Epithelial cell of esophagus (primary cell): Measurements from ENCODE around the gene SDCCAG8.

Source experiments
- DNase-seq: peaks from one replicate; pipeline ENCODE4 v3.0.0; 2010; ENCODE audit warnings: low read depth
- H3K4me3 ChIP-seq: 2 replicates; pipeline ENCODE4 v1.5.1; 2011; ENCODE audit warnings: mild to moderate bottlenecking, low read length, control low read depth
- CTCF ChIP-seq: IDR thresholded peaks from 2 replicates; pipeline ENCODE4 v1.5.1; 2011; ENCODE audit warnings: low read depth, mild to moderate bottlenecking, low read length, control low read depth, inconsistent platforms; ENCODE audit not compliant: insufficient read depth; ENCODE audit errors: missing control alignments

Gene SDCCAG8

DNA sequence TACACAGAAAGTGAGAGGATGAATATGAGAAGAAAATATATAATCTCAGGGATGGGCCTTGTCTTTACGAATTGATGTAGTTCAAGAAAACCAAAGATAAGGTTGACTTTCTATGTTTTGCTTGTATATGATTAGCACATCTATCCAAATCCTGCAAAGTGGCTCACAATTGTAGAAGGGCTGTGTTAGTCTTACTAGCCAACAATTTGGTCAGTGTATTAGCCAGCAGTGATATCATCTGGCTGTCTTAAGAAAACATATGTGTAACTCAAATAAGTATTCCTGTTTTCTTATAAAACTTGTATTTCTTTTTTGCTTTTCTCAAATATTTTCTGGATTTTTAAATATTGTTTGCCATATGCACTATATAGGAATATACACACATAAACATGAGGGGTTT lies 5.5 kb downstream of the SDCCAG8 start:
- no peak for TF ChIP-seq CTCF
- DNase-seq: no peak
- no peak overlapping the region for H3K4me3 ChIP-seq

DNA sequence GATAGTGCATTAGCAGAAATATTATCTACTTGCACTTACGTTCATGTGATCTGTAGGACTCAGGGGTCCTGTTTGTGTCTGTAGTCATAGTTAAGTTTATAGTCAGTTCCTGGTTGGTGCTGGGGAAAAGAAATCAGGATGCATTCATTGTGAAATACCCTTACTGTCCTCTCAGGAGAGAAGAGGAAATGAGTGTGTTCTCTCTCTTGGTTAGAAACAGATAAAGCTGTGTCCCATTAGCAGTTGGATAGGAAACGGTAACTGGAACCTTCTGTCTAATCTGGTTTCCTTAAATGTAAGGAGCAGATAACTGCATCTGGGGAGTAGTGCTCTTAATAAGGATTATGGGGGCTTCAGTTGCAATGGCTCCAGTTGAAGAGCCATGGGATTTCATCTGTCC lies 8.9 kb downstream of the SDCCAG8 start:
- no peak for TF ChIP-seq CTCF
- no peak overlapping the region for H3K4me3 ChIP-seq
- DNase-seq: peak; percentile 49

DNA sequence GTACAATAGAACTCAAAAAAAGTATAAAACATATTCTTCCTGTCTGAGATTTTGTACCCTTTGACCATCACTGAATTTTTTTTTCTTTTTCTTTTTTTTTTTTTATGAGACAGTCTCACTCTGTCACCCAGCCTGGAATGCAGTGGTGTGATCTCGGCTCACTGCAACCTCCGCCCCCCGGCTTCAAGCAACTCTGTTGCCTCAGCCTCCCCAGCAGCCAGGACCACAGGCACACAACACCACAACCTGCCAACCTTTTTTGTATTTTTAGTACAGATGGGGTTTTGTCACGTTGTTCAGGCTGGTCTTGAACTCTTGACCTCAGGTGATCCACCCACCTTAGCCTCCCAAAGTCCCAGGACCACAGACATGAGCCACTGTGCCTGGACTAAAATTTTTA lies 10.4 kb downstream of the SDCCAG8 start:
- no peak overlapping the region for H3K4me3 ChIP-seq
- no peak for DNase-seq
- TF ChIP-seq CTCF: no peak

DNA sequence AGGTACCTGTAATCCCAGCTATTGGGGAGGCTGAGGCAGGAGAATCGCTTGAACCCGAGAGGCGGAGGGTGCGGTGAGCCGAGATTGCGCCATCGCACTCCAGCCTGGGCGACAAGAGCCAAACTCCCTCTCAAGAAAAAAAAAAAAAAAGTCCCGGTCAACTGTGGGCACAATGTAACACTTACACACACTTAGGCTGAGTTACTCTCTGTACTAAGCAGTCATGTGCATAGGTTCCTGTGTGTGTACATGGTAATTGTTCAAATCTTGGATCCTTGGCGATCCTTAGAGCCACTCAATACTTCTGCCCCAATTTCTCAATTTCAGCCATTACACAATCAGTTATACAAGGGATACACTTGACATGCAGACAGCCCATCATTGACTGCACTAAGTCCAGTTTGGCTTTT lies 11.6 kb downstream of the SDCCAG8 start:
- no peak overlapping the region for H3K4me3 ChIP-seq
- no peak for DNase-seq
- no peak for TF ChIP-seq CTCF

- H3K4me3 ChIP-seq: no peak overlapping the region
- DNase-seq: peak; percentile 89
- no peak for TF ChIP-seq CTCF
These were observed 12.2 kb downstream of the SDCCAG8 start for GRCh38 chr1:243267914-243268653.

DNA sequence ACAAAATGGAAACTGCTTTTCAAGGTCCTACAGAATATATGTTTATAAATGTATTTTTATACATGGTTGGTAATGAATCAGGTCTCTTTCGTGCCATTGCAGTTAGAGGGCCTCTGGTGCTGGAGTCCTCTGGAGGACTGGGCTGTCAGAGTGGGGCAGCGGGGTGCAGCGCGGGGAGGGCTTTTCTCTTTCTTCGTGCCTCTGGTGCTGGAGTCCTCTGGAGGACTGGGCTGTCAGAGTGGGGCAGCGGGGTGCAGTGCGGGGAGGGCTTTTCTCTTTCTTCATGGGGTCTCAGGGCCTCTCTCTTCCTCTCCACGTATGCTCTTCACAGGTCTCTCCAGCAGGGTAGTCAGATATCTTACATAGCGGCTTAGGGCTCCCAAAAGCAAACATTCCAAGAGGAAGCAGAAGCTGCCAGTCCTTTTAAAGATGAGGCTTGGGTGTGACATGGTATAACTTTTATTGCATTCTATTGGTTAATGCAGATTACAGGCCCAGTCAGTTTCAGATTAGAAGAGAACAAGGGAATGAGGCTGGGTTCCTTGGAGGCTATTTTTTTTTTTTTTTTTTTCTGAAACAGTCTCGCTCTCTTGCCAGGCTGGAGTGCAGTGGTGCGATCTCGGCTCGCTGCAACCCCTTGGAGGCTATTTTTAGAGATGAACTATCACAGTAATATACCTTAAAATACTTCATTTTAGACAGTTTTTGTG lies 13.1 kb downstream of the SDCCAG8 start:
- TF ChIP-seq CTCF: no peak
- no peak for DNase-seq
- H3K4me3 ChIP-seq: no peak overlapping the region

- no peak for DNase-seq
- H3K4me3 ChIP-seq: no peak overlapping the region
These were observed 13.6 kb downstream of the SDCCAG8 start for GRCh38 chr1:243269461-243269801.

More at GRCh38 chr1:243269461-243269801, 13.6 kb downstream of the SDCCAG8 start:
- TF ChIP-seq CTCF: no peak
